Nephron (organoid): Measurements from ENCODE around the gene GPR39.

Experiments
- H3K27ac Mint-ChIP-seq, 3 experiments: 2 replicates each; pipeline ENCODE4 v1.8.0; 2020; ENCODE audit warnings: mixed read lengths in 3 of 3, mild to moderate bottlenecking in 2 of 3, moderate library complexity in 1 of 3
- H3K27me3 Mint-ChIP-seq: 2 replicates; pipeline ENCODE4 v1.8.0; 2021; ENCODE audit warnings: low read depth, mild to moderate bottlenecking, moderate library complexity, mixed read lengths
- H3K36me3 Mint-ChIP-seq: 2 replicates; pipeline ENCODE4 v1.8.0; 2020; ENCODE audit warnings: low read depth, mixed read lengths
- H3K4me1 Mint-ChIP-seq: 2 replicates; pipeline ENCODE4 v1.8.0; 2020; ENCODE audit warnings: mixed read lengths
- H3K4me3 Mint-ChIP-seq, 3 experiments: 2 replicates each; pipeline ENCODE4 v1.8.0; 2020; ENCODE audit warnings: mild to moderate bottlenecking in 3 of 3, mixed read lengths in 3 of 3, moderate library complexity in 2 of 3
- H3K9me3 Mint-ChIP-seq: 2 replicates; pipeline ENCODE4 v1.8.0; 2020; ENCODE audit warnings: mixed read lengths
- TF ChIP-seq, protein P1 (sequence below), 3 experiments: fragments of 200-600 bp; sonication (generic); IDR thresholded peaks; one replicate each; pipeline ENCODE4 v1.5.0; 2021; ENCODE audit warnings: antibody characterized with exemption in 3 of 3; ENCODE audit not compliant: unreplicated experiment in 3 of 3

Gene GPR39

DNA sequence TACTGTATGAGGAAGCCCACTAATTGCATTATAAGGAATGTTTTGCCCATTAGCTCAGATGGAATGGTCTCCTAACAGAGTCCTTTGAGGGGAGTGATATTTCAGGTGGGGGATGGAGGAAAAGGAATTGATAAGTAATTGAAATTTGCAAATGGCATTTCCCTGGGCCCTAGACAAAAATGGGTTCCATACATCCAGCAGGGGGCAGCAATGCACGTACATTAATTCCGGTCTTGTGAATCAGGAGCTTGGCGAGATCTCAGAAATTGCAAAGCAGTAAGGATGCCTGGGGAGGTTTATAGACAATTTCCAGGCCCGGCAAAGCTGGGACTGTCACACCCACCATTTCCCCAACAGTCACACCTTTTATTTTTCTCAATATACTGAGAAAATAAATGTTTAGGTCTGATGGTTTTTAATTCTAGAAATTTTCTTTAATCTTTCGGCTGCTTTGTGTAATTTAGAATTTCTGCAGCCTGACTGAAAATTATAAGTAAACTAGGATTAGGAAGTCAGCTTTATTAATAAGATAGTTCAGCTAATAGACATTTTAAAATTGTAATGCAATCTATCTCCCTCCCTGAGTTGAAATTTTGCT is 130.6 kb downstream of the GPR39 start:
- H3K36me3 Mint-ChIP-seq = no peaks in the 10 kb centered on the region
- H3K4me1 Mint-ChIP-seq = peaks cover 19% of the 10 kb centered on the region
- TF ChIP-seq, protein P1, sequence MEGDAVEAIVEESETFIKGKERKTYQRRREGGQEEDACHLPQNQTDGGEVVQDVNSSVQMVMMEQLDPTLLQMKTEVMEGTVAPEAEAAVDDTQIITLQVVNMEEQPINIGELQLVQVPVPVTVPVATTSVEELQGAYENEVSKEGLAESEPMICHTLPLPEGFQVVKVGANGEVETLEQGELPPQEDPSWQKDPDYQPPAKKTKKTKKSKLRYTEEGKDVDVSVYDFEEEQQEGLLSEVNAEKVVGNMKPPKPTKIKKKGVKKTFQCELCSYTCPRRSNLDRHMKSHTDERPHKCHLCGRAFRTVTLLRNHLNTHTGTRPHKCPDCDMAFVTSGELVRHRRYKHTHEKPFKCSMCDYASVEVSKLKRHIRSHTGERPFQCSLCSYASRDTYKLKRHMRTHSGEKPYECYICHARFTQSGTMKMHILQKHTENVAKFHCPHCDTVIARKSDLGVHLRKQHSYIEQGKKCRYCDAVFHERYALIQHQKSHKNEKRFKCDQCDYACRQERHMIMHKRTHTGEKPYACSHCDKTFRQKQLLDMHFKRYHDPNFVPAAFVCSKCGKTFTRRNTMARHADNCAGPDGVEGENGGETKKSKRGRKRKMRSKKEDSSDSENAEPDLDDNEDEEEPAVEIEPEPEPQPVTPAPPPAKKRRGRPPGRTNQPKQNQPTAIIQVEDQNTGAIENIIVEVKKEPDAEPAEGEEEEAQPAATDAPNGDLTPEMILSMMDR (IDR thresholded peaks at IDR 0.05; ENCODE audit: unreplicated experiment in 3 of 3) = peak; percentile 64 to 78 (median 74)
- no peak overlapping the region for H3K4me3 Mint-ChIP-seq
- H3K9me3 Mint-ChIP-seq = peaks cover 11% of the 10 kb centered on the region
- peaks cover 18% of the 10 kb centered on the region for H3K27me3 Mint-ChIP-seq
- no peak overlapping the region for H3K27ac Mint-ChIP-seq

DNA sequence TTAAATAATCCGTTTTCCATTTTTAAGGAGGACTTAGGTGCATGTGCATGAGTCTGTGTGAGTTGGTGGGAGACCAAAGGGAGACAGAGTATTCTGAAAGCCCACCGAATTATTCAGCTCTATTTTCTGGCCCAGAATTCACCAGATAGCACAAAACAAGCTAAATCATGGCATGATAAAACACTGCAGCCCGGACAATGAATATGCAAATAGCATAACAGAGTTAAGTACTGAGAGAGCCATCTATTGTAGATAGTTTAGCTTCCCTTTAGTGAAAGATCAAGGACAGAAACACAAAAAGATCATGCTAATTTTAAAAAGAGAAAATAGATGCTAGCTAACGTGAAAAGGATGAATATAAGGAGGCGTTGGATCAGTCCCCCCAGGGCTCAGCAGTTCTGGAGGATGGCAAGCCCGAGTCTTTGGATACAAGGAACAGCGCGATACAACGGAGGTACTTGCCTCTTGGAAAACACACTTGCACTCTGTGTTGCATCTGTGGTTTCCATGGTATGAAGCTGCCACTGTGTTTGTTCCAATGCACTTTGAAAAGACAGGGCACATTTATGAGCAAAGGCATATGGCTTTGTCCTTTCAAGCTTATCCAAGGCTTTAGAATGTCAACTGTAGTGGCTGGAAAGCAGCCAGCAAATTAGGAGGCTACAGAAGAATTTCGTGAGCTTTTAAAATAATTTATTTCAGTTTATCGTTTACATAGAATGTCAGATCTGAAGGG is 133.5 kb downstream of the GPR39 start:
- Mint-ChIP-seq H3K27me3 (peaks cover 15% of the 10 kb centered on the region), H3K9me3 (no peaks in the 10 kb centered on the region), H3K4me1 (peaks cover 19% of the 10 kb centered on the region), H3K4me3 (no peak overlapping the region), H3K36me3 (no peaks in the 10 kb centered on the region), H3K27ac (peak overlapping the region in 1 of 3 experiments; percentile 25)
- TF ChIP-seq, protein P1 (IDR thresholded peaks at IDR 0.05; ENCODE audit: unreplicated experiment in 3 of 3) = no peak

DNA sequence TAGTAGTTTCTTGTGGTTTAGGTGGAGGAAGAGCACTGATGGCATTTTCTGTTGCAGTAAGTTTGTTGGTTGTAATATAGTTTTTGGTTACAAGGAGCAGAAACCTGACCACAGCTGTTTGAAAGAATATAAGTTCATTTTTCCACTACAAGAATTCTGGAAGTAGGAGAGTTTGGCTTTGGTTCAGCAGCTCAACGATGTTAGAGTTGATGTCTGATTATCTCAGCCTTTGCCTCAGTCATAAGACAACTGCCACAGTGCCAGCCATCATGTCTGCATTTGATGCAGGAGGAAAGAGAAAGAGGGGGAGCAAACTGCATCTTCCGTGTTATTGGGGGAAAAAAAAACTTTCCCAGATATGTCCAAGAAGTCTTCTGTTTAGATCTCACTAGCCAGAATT is 134.3 kb downstream of the GPR39 start:
- TF ChIP-seq, protein P1 (IDR thresholded peaks at IDR 0.05; ENCODE audit: unreplicated experiment in 3 of 3) = no peak
- H3K9me3 Mint-ChIP-seq = no peaks in the 10 kb centered on the region

DNA sequence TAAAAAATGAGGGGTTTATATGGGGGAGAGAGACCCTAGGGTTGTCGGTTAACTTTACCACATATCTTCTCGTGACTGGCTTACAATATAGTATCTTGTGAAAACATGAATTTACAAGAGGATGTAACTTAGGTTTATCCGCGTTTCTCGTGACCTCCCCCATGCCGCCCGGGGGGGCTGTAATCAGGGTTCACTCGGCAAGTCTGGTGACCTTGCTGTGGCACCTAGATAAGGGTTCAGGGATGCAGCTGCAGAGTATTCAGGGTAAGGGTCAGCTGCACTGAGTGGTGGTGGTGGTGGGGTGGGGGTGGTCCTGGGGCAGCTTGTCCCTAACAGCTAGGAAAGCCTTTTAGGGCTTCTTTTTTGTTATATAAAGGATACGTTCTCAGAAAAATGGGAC is 141.1 kb downstream of the GPR39 start:
- no peak overlapping the region for H3K4me3 Mint-ChIP-seq
- peaks cover 9% of the 10 kb centered on the region for H3K27me3 Mint-ChIP-seq
- H3K36me3 Mint-ChIP-seq = no peaks in the 10 kb centered on the region
- TF ChIP-seq, protein P1 (IDR thresholded peaks at IDR 0.05; ENCODE audit: unreplicated experiment in 3 of 3) = no peak
- no peaks in the 10 kb centered on the region for H3K9me3 Mint-ChIP-seq
- no peak overlapping the region for H3K27ac Mint-ChIP-seq
- no peaks in the 10 kb centered on the region for H3K4me1 Mint-ChIP-seq

More for the DNA sequence above, 134.3 kb downstream of the GPR39 start:
- H3K4me3 Mint-ChIP-seq = no peak overlapping the region
- peaks cover 15% of the 10 kb centered on the region for H3K27me3 Mint-ChIP-seq
- peaks cover 19% of the 10 kb centered on the region for H3K4me1 Mint-ChIP-seq
- H3K27ac Mint-ChIP-seq = peak overlapping the region in 2 of 3 experiments; percentile 38 to 56
- H3K36me3 Mint-ChIP-seq = no peaks in the 10 kb centered on the region

DNA sequence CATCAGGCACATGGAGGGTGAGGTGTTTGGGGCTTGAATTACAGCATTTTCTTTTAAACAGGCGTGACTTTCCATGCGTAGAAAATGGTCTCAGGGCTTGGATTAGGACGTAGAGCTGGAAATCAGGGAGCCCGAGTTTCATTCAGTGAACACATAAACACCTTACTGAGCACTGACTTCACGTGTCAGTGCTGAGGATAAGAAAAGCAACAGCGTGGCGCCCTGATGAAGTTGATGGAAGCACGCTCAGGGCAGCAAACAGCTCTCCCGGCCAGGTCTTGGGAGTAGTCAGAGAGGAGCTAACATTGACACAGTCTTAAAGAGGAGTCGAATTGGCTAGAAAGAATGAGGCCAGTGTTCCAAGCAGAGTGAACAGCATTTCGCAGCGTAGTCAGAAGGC is 142.7 kb downstream of the GPR39 start:
- no peaks in the 10 kb centered on the region for H3K36me3 Mint-ChIP-seq
- H3K27me3 Mint-ChIP-seq = peaks cover 9% of the 10 kb centered on the region
- H3K9me3 Mint-ChIP-seq = no peaks in the 10 kb centered on the region
- H3K4me1 Mint-ChIP-seq = no peaks in the 10 kb centered on the region
- H3K27ac Mint-ChIP-seq = no peak overlapping the region
- H3K4me3 Mint-ChIP-seq = no peak overlapping the region
- TF ChIP-seq, protein P1 (IDR thresholded peaks at IDR 0.05; ENCODE audit: unreplicated experiment in 3 of 3) = no peak

DNA sequence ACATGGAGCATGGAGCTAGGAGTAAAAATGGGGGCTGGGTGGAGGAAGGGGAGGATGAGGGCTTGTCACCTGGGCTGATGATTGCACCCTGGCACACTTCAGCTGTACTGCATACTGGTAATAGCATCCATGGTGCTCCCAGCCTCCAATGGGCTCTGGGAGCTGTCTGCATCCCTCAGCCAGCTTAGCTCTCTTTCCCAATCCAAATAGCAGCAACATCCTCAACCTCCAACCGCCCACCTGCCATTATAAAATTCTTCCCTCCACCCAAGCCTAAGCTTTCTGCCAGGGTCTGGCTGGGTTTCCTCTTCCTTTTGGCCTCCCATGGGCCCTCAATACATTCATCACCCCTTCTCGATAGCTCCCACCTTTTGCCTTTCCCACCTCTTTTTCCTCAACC is 143.3 kb downstream of the GPR39 start:
- Mint-ChIP-seq H3K27ac (no peak overlapping the region), H3K36me3 (no peaks in the 10 kb centered on the region), H3K4me3 (no peak overlapping the region), H3K9me3 (no peaks in the 10 kb centered on the region), H3K27me3 (peaks cover 9% of the 10 kb centered on the region), H3K4me1 (no peaks in the 10 kb centered on the region)
- TF ChIP-seq, protein P1 (IDR thresholded peaks at IDR 0.05; ENCODE audit: unreplicated experiment in 3 of 3) = no peak
